T-helper 22 cell (primary cell): ENCODE measurements around the gene FTO.
"Not testable (repeated sequence)": the region's sequence is repeated elsewhere in the genome, so short reads cannot be mapped to it uniquely, and the experiment has no call there.

ENCODE experiments used
- DNase-seq: peaks from one replicate; pipeline ENCODE4 v3.0.0-alpha.2; 2020; ENCODE audit warnings: low read depth

FTO gene

DNA sequence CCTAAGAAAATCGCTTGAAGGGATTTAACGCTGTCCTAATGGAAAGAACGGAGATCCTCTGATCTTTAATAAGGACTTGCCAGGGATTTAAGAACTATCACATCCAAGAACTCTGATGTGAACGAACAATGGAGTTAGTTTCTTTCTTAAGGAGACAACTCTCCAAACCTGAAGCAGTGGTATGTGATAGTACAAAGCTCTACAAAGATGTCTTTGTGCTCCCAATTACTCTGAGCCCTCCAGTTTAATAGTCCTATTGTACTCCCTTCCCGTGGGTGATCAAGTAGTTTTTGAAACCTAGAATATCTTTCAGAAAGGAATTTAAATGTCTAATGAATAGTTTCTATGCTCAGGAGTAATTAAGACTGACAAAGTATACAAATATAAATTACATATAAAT is 123.8 kb downstream of the FTO start:
- no peak for DNase-seq

DNA sequence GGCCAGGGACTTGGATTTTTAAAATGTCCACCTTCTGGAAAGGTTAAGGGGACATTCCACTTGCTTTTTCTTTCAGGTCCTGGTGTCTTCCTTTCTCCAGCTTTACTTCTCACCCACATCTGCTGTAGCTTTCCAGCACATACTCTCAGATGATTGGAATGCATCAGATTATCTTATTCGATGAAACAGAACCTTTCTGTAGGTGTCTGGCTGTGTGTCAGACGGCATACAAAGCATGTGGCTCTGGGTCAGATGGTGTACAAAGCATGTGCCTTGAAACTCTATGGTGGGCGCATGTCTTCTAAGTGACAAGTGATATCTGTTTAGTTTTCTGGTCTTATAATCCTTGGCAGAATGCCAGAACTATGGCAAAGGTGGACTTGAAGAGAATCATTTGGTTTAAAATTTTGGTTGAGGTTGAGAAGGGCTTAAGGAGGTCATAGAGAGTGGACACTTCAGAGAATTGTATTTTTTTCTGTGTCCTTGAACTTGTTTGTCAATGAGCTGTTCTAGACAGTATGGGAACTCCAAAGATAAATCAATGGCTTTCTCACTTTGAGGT is 125.3 kb downstream of the FTO start:
- no peak for DNase-seq

DNA sequence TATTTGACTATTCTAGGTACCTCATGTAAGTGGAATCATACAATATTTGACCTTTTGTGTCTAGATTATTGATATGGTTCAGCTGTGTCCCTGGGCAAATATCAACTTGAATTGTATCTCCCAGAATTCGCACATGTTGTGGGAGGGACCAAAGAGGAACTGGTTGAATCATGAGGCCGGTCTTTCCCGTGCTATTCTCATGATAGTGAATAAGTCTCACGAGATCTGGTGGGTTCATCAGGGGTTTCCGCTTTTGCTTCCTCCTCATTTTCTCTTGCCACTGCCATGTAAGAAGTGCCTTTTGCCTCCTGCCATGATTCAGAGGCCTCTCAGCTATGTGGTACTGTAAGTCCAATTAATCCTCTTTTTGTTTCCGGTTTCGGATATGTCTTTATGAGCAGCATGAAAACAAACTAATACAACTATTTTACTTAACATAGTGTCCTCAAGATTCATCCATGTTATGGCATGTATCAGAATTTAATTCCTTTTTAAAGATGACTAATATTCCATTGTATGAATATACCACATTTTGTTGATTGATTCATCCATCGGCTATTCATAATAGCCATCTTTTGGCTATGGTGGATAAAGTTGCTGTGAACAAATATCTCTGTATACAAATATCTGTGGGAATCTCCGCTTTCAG is 129.1 kb downstream of the FTO start:
- no peak for DNase-seq

DNA sequence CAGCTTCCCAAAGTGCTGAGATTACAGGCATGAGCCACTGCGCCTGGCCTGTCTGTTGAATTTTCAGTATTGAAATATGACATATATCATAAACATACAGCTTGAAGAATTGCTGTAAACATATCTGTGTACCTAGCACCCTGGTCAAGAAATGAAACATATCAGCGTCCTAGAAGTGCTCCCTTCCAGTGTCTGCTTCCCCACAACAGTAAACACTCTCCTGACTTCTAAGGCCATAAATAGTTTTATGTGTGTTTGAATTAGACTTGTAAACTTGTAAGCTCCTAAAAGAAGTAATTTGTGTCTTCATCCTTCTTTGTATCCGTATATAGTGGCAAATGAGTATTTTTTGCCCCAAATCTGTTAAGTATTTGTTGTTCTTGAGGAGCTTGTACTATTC is 132.2 kb downstream of the FTO start:
- no peak for DNase-seq

DNA sequence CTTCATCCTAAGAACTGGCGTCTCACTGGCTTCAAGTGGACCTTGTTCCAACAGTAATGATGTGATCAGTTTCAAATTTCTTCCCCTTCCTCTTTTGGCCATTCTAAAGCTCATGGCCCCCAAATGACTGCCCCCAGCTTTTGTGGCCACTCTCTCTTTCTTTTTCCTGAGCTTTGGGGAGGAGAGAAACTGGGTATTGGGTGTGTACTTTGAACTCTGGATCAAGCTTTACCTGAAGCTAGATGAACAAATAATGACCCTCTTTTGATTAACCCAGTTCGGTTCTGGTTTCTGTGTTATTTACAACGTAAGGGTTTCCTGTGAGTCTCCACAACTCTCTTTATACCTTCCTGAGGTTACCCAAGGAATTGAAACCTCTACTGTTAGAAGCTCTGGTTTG is 132.7 kb downstream of the FTO start:
- DNase-seq, result no peak

DNA sequence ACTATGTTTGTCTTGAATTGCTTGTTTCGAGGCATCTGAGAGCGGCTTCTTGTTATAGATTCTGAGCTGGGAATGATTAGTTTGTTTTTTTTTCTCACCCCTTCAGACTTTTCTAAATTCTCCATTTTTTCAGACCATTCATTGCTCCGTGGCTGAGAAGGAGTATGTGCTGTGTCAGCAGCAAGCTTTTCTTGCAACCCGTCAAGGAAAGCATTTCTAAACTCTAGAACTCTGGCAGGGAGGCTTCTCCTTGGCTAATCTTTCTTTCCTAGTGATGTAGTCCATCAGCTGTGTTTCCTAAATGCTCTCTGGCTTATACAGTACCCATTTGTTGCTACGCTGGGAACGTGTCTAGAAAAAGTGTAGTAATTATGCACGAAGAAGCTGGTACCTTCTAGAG is 133.5 kb downstream of the FTO start:
- DNase-seq, result no peak

DNA sequence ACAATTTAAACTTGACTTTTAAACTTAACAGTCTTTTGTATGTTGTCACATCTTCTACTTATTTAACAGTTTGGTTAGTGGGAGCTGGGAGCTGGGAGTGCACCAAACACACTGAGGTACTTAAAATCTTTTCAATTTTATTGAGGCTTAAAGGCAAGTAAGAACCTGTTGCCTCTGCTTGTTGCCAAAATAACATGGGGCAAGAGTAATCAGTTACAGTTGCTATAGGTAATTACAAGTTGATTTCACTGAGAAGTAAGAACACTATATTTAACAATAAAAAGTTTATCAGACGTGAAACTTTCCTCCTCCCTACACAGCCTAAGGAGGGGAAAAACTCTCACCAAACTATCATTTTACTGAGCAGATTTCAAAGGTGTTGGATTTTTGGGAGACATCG is 135.2 kb downstream of the FTO start:
- no peak for DNase-seq

DNA sequence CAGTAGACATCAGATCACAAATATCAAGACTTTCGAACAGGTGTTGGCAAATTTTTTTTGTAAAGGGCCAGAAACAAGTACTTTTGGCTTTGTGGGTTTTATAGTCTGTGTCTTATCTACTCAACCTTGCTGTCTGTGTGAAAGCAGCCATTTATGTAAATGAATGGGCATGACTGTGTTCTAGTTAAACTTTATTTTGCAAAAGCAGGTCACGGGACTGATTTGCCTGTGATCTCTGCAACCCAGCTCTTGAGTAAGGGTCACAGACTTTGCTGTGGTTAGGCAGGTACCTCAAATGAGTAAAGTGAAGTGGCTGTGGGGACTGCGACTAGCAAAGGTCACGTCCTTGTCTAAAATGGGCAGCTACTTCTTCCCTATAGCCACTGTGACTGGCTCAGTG is 136.5 kb downstream of the FTO start:
- DNase-seq, result no peak

DNA sequence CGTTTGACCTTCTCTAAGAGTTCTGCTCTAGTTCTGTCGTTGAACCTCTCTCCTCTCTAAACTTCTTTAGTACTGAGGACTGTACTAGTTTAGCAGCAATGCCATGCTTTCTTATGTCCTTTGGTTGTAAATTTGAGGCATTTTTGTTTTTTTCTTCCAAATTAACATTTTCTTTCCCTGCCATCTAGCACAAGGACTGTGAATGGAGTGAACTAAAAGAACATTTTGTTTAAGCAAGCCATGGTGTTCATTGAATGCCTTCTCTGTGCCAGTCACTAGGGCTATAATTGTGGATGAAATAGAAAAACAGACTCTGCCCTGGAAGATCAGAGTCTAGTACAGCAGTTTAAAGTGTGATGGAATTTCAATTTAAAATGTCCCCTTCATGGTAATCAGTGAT is 137.9 kb downstream of the FTO start:
- DNase-seq, result no peak

DNA sequence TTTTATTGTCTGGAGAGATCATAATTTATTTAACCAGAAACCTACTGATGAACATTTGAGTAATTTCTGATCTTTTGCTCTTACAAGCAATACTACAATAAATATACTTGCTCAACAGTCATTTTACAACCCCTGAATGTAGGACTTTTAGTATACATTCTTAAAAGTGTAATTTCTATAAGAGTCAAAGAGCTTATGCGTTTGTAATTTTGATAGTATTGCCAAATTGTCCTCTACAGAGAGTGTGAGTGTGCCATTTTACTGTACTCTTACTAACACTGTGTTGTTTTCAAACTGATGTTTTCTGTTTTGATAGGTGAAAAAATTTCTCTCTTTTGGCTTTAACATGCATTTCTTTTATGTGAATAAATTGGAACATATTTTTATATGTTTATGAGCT is 139.1 kb downstream of the FTO start:
- DNase-seq, result no peak

DNA sequence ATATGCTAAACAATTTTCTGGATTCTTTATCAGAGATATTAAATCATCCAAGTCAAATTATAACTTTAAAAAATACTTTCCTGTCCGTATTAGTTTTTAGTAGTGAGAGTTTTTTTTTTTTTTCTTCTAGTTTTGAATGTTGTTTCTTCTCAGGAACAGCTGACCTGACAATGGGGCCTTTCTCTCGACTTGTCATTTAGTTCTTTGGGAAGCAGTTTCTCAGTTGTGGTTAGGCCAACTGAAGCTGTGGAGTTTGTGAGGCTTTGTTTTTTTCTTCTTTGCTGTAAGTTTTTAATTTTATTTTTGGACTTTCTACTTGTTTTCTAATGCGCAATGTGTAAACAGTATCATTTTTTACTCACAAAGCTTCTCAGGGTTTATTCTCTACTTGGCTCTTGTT is 140.8 kb downstream of the FTO start:
- DNase-seq, result no peak

DNA sequence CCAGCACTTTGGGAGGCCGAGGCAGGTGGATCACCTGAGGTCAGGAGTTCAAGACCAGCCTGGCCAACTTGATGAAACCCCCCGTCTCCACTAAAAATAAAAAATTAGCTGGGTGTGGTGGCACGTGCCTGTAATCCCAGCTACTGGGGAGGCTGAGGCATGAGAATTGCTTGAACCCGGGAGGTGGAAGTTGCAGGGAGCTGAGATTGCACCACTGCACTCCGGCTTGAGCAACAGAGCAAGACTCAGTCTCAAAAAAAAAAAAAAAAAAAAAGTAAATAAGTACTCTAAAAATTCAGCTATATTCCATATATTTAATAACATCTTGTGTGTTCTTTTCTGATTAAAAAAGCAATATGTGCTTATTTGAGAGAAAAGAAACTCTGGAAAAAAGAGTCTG is 142.6 kb downstream of the FTO start:
- not testable (repeated sequence) for DNase-seq

DNA sequence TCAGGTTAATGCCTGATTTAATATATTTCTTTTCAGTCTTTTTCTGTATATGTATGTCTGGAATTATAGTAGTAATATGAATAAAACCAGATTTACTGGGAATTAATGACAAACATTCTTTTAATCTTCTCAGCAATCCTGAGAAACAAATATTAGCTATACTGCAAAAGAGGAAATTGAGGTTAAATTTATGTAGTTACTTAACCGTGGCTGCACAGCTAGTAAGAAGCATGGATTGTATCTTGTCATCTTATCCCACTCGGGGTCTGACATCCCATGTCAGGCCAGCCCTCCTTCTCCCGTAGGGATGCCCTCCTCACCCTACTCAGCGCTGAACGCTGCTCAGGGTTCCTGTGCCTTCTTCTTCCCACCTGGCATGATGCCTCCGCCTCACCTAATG is 143.0 kb downstream of the FTO start:
- no peak for DNase-seq

DNA sequence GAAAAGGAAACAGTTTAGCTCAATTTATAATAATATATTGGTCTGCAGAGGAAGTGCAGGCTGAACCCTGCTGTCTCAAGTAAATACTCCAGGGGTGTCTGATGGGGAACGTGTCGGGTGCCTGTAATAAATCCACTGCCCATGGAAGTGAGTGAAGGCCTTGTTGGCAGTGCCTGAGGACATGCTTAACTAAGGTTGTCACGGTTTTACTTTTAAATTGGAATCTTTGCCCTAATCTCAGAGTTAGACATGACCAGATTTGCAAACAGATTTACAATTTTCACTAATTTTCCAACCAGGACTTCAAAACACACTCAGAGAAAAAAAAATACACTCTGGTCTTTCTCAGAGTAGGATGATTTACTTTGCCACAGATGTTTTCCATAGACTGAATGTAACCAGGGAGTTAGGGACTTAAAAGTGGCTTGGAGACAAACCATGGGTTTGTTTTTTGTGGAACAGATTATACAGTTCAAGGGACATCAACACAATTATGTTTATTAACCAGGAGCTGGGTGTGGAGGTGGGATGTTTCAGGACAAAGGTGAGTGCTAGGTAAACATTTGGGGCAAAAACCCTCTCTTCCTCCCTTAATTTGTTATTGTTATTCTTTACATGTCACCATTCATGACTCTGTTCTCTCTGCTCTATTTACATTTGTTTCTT is 144.5 kb downstream of the FTO start:
- DNase-seq, result no peak

DNA sequence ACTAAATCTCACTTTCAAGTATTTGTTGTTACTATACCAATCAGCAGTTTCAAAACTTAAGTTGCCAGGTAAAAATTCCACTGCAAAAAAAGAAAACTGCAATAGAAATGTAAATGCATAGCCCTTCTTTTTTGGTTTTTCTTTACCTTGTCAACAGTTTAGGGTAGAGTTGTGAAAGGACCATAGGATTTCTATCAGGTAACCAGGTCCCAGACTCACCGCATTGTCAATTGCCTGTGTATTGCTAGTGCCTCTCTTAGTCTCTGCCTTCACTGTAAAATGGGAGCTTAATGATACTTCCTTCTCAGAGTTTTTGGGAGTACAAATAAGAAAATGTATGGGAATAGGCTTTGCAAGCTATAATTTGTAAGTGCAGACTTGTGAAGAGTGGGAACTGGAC is 145.0 kb downstream of the FTO start:
- DNase-seq, result no peak

DNA sequence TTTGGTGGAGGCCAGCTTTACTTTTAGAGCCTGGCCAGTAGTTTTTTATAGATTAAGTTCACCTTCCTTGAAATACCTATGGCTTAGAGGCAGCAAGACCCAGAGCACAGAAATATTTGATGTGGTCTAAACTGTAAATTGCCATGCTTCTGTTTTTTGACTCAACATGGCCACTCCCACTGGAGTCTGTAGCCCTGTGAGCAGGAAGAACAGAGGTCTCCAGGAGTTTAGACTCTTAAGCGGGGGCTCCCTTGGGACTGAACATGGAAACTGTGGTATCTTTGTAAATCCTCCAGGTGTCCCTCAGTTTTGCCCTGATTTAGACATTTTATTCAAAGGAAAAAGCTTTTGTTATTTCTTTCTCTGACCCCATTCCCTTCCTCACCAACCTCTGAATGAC is 145.6 kb downstream of the FTO start:
- no peak for DNase-seq

DNA sequence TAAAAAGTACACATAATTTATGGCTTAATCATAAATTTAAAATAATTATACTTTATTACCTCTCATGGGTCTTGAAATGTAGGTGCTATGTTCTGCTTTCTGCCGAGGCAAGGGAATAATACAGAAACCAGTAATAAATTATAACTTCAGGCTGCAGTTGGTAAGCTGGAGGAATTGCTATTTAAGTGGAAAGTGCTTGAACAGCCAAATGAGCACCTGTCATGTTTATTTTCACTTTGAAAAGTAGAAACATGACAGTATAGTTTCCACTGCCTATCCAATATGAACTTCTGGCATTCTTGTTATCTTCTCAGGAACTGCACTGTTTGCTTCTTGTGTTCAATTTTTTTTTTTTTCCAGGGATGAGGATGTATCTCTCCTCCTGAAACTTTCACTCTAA is 146.0 kb downstream of the FTO start:
- no peak for DNase-seq

DNA sequence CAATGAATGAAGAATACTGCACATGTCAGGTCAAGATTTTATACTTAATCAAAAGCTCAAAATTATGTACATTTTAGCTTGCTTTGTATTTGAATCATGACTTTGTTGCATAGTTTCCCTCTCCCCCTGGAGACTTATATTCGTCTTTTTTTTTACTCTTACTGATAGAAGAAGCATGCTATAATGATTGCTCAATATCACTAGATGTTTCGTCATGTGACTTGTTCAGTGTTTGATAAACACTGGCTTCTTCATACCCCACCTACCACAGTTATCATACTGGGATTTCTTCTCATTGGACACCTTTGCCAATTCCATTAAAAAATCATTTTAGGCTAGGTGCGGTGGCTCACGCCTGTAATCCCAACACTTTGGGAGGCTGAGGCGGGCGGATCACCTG is 148.7 kb downstream of the FTO start:
- DNase-seq, result no peak

DNA sequence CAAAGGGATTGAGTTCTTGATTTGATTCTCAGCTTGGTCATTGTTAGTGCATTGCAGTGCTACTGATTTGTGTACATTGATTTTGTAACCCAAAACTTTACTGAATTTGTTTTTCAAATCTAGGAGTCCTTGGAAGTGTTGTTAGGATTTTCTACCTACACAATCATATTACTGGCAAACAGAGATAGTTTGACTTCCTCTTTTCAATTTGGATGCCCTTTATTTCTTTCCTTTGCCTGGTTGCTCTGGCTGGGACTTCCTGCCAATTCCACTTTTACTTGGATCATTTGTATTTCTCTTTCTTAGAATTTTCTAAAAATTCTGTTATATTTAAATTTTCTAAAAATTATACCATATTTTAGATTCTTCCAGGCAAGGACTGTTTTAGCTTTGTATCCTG is 151.1 kb downstream of the FTO start:
- no peak for DNase-seq

DNA sequence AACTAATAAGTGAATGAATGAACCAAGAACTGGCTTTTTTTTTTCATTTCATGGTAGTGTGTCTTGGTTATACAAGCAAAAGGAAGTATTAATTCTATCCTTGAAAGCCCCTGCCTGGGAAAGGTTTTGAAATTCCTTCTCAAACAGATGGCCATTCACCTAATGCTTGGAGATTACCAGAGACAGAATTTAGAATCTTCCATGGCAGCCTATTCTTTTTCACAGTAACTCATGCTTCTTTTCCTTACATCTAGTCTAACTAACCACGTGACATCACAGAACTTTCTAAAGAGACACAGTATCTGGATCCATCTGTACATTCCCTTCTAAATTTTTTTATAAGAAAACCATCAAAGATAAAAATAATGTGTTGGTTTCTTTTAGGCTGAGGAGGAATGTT is 151.6 kb downstream of the FTO start:
- DNase-seq, result no peak

DNA sequence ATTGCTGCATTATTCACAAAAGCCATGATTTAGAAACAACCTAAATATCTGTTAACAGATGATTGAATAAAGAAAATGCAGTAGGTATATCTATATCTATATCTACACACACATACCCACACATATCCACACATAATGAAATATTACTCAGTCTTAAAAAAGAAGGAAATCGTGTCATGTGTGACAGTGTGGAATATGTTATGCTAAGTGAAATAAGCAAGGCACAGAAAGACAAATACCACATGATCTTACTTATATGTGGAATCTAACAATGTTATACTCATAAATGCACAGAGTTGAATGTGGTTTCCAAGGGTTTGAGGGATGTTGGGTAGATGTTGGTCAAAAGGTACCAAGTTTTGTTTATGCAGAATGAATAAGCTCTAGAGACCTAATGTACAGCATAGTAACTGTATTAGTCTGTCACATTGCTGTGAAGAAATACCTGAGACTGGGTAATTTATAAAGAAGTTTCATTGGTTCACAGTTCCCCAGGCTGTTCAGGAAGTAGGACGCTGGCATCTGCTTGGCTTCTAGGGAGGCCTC is 156.1 kb downstream of the FTO start:
- DNase-seq, result no peak

DNA sequence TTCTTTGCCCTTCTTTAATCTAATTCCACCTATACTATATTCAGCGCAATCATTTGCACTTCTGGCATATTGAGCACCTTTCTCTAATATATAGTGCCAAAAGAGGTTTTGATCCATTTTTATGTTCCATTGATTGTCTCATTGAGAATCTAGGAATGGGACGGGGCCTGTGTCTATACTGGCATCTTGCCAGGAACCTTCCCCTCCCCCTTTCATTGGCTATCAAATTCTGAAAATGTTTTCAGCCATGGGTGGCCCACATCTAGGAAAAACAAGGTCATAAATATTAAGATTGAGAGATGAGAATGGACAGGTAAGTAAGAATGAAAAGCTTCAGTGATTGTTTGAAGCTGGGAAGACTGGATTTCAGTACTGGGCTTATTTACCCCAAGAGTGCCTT is 159.9 kb downstream of the FTO start:
- DNase-seq, result no peak

DNA sequence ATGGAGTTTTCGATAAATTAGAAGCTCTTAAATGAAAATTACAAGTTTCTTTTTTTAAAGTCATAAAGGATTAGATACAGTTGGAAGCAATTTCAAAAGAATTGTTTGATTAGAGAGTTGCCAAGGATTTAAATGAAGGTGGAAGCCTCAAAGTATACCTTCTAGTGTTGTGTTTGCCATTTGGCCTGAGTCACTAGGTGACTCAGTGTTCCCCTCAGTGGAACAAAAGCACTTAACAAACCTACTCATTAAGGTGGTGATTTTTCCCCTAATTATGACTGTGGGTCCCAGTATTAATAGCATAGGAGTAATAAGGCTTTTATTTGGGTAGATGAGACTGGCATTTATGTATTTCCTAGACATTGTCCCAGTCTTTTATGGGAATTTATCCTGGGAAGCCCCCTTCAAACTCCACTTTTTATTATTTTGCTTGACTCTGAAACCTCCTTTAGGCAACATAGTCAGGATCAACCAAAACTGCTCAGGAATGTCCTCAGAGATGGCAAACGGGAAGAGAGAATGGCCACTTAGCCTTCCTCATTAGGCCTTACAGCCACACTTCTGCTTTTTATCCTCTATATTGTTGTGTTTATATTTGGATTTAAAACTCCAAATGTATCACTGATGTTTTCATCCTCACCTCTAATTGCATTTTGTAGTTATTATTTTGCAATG is 161.0 kb downstream of the FTO start:
- DNase-seq, result no peak
